C4-2B (cell line): ENCODE data around the gene GSTM3.
A peak's percentile ranks its signal among the peaks of the same experiment; 100 is the strongest.

Experiments used
- H3K27ac ChIP-seq: fragments of 450-650 bp; 2 replicates; pipeline ENCODE4 v1.5.1; 2017
- ZFX ChIP-seq: fragments of 450-650 bp; IDR thresholded peaks from 2 replicates; pipeline ENCODE4 v1.6.1; 2017
- TF ChIP-seq, protein P1 (sequence below): fragments of 450-650 bp; conservative IDR thresholded peaks from 2 replicates; pipeline ENCODE4 v1.5.1; 2017; ENCODE audit warnings: mild to moderate bottlenecking

Gene GSTM3

DNA sequence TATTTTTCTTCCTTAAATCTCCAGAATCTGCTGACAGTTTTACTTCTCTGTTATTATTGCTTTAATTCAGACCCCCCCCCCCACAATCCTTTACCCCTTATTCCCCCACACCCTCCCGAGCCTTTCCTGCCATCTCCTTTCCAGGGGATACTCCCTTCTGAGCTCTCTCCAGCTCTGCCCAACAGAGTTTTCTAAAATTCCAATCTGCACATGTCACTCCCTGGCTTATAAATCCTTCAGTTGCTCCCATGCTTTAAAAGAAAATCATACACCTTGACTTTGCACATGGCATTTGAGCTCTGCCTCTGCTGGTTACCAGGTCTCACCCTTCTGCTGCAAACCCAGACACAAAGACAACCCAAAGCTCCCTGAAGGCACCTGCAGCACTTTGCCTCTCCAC is 34.6 kb upstream of the GSTM3 start:
- no peak overlapping the region for H3K27ac ChIP-seq
- TF ChIP-seq ZFX, result no peak
- TF ChIP-seq, protein P1, sequence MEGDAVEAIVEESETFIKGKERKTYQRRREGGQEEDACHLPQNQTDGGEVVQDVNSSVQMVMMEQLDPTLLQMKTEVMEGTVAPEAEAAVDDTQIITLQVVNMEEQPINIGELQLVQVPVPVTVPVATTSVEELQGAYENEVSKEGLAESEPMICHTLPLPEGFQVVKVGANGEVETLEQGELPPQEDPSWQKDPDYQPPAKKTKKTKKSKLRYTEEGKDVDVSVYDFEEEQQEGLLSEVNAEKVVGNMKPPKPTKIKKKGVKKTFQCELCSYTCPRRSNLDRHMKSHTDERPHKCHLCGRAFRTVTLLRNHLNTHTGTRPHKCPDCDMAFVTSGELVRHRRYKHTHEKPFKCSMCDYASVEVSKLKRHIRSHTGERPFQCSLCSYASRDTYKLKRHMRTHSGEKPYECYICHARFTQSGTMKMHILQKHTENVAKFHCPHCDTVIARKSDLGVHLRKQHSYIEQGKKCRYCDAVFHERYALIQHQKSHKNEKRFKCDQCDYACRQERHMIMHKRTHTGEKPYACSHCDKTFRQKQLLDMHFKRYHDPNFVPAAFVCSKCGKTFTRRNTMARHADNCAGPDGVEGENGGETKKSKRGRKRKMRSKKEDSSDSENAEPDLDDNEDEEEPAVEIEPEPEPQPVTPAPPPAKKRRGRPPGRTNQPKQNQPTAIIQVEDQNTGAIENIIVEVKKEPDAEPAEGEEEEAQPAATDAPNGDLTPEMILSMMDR, result no peak

DNA sequence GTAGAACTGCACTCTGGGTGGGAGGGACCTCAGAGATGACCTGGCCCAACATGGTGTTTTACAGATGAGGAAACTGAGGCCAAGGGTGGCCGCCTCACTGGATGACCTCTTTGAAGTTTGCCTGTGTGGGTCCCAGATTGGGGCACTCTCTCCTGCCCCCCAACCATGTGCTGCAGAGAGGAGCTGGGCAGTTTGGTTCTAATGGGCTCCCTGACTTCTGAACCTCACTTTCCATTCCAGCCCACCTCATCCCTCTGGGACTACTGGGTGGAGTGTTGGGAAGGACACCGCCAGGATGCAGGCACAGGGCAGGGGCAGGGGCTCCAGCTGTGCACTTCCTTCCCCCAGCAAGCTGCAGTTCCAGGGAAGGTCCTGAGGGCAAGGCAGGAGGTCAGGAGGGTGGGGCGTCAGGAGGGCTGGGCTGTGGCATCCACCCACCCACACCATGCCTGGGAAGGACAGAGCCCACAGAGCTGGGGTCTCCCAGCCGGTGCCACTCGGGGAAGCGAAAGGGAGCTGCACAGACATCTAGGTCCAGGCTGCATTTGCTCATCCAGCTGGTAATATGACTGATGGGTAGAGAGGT is 33.2 kb upstream of the GSTM3 start:
- TF ChIP-seq, protein P1, result peak; percentile 13
- no peak for TF ChIP-seq ZFX
- H3K27ac ChIP-seq, result no peak overlapping the region

DNA sequence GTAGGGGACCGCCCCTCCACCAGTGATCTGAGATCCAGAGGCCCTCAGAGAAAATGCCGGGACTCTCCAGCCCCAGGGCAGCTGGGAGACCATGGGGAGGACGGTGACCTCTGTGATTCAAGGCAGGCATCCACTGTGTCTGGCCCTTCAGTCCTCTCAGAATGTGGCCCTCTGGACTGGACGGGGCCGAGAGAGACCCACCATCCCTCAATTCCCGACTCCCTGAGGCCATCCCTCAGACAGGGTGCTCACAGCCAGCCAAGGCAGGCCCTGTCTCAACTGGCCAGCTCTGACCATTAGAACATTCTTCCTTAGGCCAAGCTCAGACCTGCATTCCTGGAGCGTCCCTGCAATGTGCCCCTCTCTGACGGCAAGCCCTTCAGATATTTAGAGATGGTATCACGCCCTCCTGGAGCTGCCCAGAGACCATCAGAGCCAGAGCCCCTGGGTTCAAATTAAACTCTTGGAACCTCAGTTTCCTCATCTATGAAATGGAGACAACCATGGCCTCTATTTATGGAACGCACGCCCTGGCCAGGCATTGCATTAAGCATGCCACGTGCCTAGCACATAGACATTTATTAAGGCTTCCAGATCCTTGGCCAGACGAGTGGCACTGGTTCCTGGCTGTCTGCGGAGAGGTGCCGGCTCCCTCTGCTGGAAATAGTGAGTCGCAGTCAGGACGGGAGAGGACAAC is 32.5 kb upstream of the GSTM3 start:
- TF ChIP-seq ZFX, result no peak
- TF ChIP-seq, protein P1, result peak; percentile 96
- H3K27ac ChIP-seq, result no peak overlapping the region; the same call in 1 of the 2 replicates

DNA sequence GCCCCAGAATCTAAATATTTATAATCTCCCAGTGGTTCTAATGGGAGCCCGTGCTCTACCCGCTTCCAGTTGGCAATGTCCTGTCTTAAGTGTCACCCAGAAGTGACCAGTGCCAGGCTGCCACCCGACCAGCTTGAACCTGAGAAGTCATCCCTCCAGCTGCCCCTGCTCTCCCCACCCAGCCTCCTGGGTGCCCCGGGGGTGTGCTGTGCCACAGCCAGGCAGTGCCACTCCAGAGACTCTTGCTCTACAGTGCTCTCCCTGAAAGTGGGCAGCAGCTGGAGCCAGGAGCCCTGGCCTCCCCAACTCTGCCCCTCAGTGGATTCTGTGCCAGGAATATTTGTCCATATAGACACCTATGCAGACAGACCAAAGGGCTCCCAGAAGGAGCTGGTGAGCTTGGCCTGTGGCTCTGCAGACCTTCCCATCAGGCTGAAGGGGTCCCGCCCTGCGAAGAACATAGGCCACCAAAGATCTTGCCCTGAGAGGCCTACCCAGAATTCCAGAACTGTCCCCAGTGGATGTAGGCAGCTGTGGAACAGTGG is 31.9 kb upstream of the GSTM3 start:
- TF ChIP-seq ZFX, result no peak
- TF ChIP-seq, protein P1, result no peak
- H3K27ac ChIP-seq, result no peak overlapping the region

DNA sequence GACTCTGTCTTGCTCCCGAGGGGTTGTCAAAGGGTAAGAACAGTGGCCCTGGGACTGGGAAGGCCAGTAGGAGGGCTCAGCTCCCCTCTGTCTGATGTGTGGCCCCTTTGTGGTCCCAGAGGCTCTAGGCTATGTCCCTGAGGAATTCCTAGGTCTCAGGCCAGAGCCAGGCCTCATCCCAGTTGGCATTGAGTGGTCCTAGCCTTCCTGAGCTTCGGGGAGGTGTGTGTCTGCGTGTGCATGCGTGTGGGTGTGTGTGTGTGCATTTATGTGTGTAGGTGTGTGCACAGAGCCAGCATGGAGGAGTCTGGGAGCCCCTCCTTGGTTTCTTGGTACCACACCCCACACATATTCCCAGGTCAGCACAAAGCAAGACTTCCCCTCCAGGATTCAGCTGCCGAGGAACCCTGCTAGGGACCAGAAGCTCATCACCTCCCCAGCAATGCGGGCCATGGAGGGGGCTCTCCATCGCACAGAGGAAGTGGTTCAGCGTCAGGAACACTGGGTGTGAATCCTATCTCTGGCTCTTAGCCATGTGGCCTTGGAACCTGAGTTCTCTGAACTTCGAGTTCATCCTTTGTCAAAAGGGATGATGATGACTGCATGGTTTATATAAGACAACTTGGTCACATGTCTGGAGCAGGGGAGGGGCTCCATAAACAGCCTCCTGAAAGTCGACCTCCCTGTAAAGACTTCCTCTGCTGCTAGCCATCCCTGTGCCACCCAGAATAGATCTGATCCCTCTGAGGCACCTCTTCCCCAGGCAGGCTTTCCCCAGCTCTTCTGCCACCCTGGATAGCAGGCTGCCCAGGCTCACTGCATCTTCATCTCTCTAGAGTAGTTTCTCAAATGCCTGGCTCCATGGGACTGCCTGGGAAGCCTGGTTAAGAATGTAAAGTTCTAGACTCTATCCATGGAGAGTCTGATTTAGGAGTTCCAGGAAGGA is 31.1 kb upstream of the GSTM3 start:
- no peak for TF ChIP-seq ZFX
- TF ChIP-seq, protein P1, result no peak
- H3K27ac ChIP-seq, result no peak overlapping the region

DNA sequence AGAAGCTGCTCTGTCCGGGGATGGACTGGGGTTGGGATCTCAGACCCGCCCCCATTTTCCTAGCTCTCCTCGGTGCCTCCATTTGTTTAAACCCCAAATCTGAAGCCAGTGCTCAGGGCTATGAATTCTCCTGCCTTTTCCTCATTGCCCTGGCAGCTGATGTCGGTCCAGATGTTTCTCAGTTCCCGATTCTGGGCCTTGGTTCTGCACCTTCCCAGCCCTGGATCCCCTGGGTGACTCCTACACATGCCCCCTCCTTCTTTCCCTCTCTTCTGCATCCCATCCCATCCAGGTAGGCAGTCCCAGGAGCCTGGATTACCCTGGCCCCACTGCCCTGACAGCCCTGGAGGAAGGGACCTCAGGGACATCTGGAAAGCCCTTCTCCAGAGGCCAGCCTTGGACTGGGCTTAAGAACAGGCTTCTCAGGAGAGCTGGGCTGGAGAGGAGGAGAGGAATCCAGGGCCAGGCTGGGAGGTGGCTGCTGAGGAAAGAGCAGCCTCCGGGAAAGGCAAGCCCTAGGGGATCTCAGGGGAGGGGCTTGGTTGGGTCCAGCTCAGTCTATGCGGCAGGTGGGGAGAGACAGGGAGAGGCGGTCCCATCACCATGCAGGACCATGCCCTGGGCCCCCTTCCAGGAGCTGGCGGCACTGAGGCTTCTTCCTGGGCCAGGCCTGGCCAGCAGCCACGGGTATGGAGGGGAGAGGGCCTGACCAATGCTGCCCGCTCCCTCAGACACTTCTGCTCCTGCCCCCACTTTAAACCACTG is 29.7 kb upstream of the GSTM3 start:
- TF ChIP-seq, protein P1, result no peak
- no peak for TF ChIP-seq ZFX
- no peak overlapping the region for H3K27ac ChIP-seq
